ENCODE data around the gene FPR3. TPM values are rescaled to one million over a fixed set of nuclear protein-coding genes. Genes with fewer than 3 reads are reported as not detected.
A peak's percentile ranks its signal among the peaks of the same experiment; 100 is the strongest.

Gene FPR3
- total RNA-seq, 4 donors from 2014 or later: 0.81 to 2.9 (median 2.1) TPM

- no peak overlapping the region for H3K4me3 ChIP-seq
- H3K36me3 ChIP-seq: no peaks in the 10 kb centered on the region
- H3K27me3 ChIP-seq: peaks cover 3% of the 10 kb centered on the region
- peaks cover 11% of the 10 kb centered on the region for H3K4me1 ChIP-seq
- H3K9me3 ChIP-seq: no peaks in the 10 kb centered on the region
- TF ChIP-seq CTCF (IDR thresholded peaks at IDR 0.05): no peak
- no peak for TF ChIP-seq POLR2A (IDR thresholded peaks at IDR 0.05)
- TF ChIP-seq EP300 (IDR thresholded peaks at IDR 0.05): no peak
- TF ChIP-seq POLR2AphosphoS5 (IDR thresholded peaks at IDR 0.05): no peak
- 79% methylated on average over 1 of the region's 1 CpG for WGBS
- no peak overlapping the region for H3K27ac ChIP-seq
- DNase-seq (ENCODE audit: low spot score in 2 of 2): no peak
Observed at GRCh38 chr19:51779181-51779580, 15.8 kb upstream of the FPR3 start.

- Histone ChIP-seq H3K9me3 (no peaks in the 10 kb centered on the region), H3K4me3 (no peak overlapping the region), H3K27ac (no peak overlapping the region), H3K4me1 (peaks cover 16% of the 10 kb centered on the region), H3K36me3 (no peaks in the 10 kb centered on the region), H3K27me3 (peaks cover 3% of the 10 kb centered on the region)
- no peak for DNase-seq (ENCODE audit: low spot score in 2 of 2)
- TF ChIP-seq CTCF (IDR thresholded peaks at IDR 0.05): no peak
- no peak for TF ChIP-seq POLR2AphosphoS5 (IDR thresholded peaks at IDR 0.05)
- TF ChIP-seq POLR2A (IDR thresholded peaks at IDR 0.05): no peak
- no peak for TF ChIP-seq EP300 (IDR thresholded peaks at IDR 0.05)
- WGBS: 51% methylated on average over 2 of the region's 2 CpGs
Observed at GRCh38 chr19:51779703-51780102, 15.3 kb upstream of the FPR3 start.

- WGBS: 42% methylated on average over 2 of the region's 2 CpGs
- H3K4me1 ChIP-seq: peaks cover 22% of the 10 kb centered on the region
- no peak overlapping the region for H3K4me3 ChIP-seq
- no peak for DNase-seq (ENCODE audit: low spot score in 2 of 2)
- no peaks in the 10 kb centered on the region for H3K36me3 ChIP-seq
- no peaks in the 10 kb centered on the region for H3K9me3 ChIP-seq
- no peak overlapping the region for H3K27ac ChIP-seq
- H3K27me3 ChIP-seq: peaks cover 3% of the 10 kb centered on the region
- TF ChIP-seq POLR2A (IDR thresholded peaks at IDR 0.05): no peak
- TF ChIP-seq EP300 (IDR thresholded peaks at IDR 0.05): no peak
Observed at GRCh38 chr19:51780270-51780669, 14.7 kb upstream of the FPR3 start.

- H3K4me3 ChIP-seq: no peak overlapping the region
- H3K9me3 ChIP-seq: no peaks in the 10 kb centered on the region
- DNase-seq (ENCODE audit: low spot score in 2 of 2): no peak
- peaks cover 33% of the 10 kb centered on the region for H3K4me1 ChIP-seq
- no peaks in the 10 kb centered on the region for H3K36me3 ChIP-seq
- no peak overlapping the region for H3K27ac ChIP-seq
- WGBS: 56% methylated on average over 3 of the region's 3 CpGs
- TF ChIP-seq EP300 (IDR thresholded peaks at IDR 0.05) (no peak), POLR2AphosphoS5 (IDR thresholded peaks at IDR 0.05) (no peak), POLR2A (IDR thresholded peaks at IDR 0.05) (no peak), CTCF (IDR thresholded peaks at IDR 0.05) (no peak)
- H3K27me3 ChIP-seq: peaks cover 3% of the 10 kb centered on the region
Observed at GRCh38 chr19:51781999-51782398, 13.0 kb upstream of the FPR3 start.

GRCh38 chr19:51783372-51783771 is 11.6 kb upstream of the FPR3 start:
- Histone ChIP-seq H3K9me3 (no peaks in the 10 kb centered on the region), H3K27me3 (peaks cover 3% of the 10 kb centered on the region), H3K36me3 (no peaks in the 10 kb centered on the region), H3K4me3 (no peak overlapping the region), H3K27ac (no peak overlapping the region), H3K4me1 (peaks cover 26% of the 10 kb centered on the region)
- TF ChIP-seq POLR2A (IDR thresholded peaks at IDR 0.05) (no peak), CTCF (IDR thresholded peaks at IDR 0.05) (peak in 1 of 2 donors; percentile 5), POLR2AphosphoS5 (IDR thresholded peaks at IDR 0.05) (no peak)
- WGBS: 41% methylated on average over 3 of the region's 3 CpGs
- no peak for DNase-seq (ENCODE audit: low spot score in 2 of 2)
